SU-DHL-6 (cell line): Measurements from ENCODE around the gene MYOZ3.

Experiments used
- H2AFZ ChIP-seq: fragments of 200-600 bp; sonication (generic); 2 replicates; pipeline ENCODE4 v1.6.1; 2014; ENCODE audit warnings: low read depth, mild to moderate bottlenecking, moderate library complexity, mixed read lengths, antibody characterized with exemption, low read length; ENCODE audit not compliant: severe bottlenecking
- H3F3A ChIP-seq: fragments of 200-600 bp; shearing (Covaris generic); 2 replicates; pipeline ENCODE4 v1.6.0; 2016; ENCODE audit warnings: antibody characterized with exemption, mild to moderate bottlenecking; ENCODE audit not compliant: insufficient read depth
- H3K27ac ChIP-seq: fragments of 200-600 bp; sonication (generic); 2 replicates; pipeline ENCODE4 v1.5.1; 2016; ENCODE audit warnings: low read depth, mild to moderate bottlenecking, low read length, moderate library complexity, mixed read lengths
- H3K27me3 ChIP-seq: fragments of 200-600 bp; sonication (generic), shearing (Covaris generic); 2 replicates; pipeline ENCODE4 v1.6.0; 2014; ENCODE audit warnings: mild to moderate bottlenecking, low read length
- H3K36me3 ChIP-seq: fragments of 200-600 bp; sonication (generic); 2 replicates; pipeline ENCODE4 v1.6.1; 2014; ENCODE audit warnings: mild to moderate bottlenecking, low read length, mixed read lengths
- H3K4me2 ChIP-seq: fragments of 300-600, 200-600 bp; shearing (Covaris generic), sonication (generic); 2 replicates; pipeline ENCODE4 v1.6.0; 2014; ENCODE audit warnings: low read length, low read depth, mild to moderate bottlenecking; ENCODE audit not compliant: poor library complexity, severe bottlenecking
- H3K4me3 ChIP-seq: fragments of 200-600 bp; sonication (generic); 2 replicates; pipeline ENCODE4 v1.5.1; 2014; ENCODE audit warnings: antibody characterized with exemption, low read length, mild to moderate bottlenecking, mixed read lengths; ENCODE audit not compliant: insufficient read depth, poor library complexity, severe bottlenecking
- H3K79me2 ChIP-seq: fragments of 200-600 bp; sonication (generic); 2 replicates; pipeline ENCODE4 v1.6.1; 2014; ENCODE audit warnings: mild to moderate bottlenecking, low read length, moderate library complexity; ENCODE audit not compliant: insufficient read depth
- H3K9ac ChIP-seq: fragments of 200-600 bp; sonication (generic); 2 replicates; pipeline ENCODE4 v1.7.0; 2014; ENCODE audit warnings: mild to moderate bottlenecking, low read length
- H3K9me2 ChIP-seq: fragments of 200-600 bp; sonication (generic); replicated peaks from 2 replicates; pipeline ENCODE4 v1.6.1; 2014; ENCODE audit warnings: low read length; ENCODE audit not compliant: insufficient read depth
- H3K9me3 ChIP-seq: fragments of 200-600 bp; sonication (generic); 2 replicates; pipeline ENCODE4 v1.6.1; 2014; ENCODE audit warnings: low read length, mixed read lengths; ENCODE audit not compliant: insufficient read depth
- H4K20me1 ChIP-seq: fragments of 200-600 bp; sonication (generic); 2 replicates; pipeline ENCODE4 v1.6.1; 2014; ENCODE audit warnings: low read depth, mild to moderate bottlenecking, antibody characterized with exemption, low read length, moderate library complexity, mixed read lengths
- EZH2phosphoT487 ChIP-seq: fragments of 200-600 bp; sonication (generic), shearing (Covaris generic); conservative IDR thresholded peaks from 2 replicates; pipeline ENCODE4 v1.6.1; 2018; ENCODE audit warnings: mild to moderate bottlenecking, antibody characterized with exemption, low read length, moderate library complexity, mixed read lengths
- TF ChIP-seq, protein P1 (sequence below): fragments of 200-600 bp; sonication (generic); IDR thresholded peaks from one replicate; pipeline ENCODE4 v1.5.1; 2017; ENCODE audit warnings: antibody characterized with exemption, mild to moderate bottlenecking, low read length, moderate library complexity; ENCODE audit not compliant: insufficient read depth, poor library complexity, severe bottlenecking

MYOZ3 gene

DNA sequence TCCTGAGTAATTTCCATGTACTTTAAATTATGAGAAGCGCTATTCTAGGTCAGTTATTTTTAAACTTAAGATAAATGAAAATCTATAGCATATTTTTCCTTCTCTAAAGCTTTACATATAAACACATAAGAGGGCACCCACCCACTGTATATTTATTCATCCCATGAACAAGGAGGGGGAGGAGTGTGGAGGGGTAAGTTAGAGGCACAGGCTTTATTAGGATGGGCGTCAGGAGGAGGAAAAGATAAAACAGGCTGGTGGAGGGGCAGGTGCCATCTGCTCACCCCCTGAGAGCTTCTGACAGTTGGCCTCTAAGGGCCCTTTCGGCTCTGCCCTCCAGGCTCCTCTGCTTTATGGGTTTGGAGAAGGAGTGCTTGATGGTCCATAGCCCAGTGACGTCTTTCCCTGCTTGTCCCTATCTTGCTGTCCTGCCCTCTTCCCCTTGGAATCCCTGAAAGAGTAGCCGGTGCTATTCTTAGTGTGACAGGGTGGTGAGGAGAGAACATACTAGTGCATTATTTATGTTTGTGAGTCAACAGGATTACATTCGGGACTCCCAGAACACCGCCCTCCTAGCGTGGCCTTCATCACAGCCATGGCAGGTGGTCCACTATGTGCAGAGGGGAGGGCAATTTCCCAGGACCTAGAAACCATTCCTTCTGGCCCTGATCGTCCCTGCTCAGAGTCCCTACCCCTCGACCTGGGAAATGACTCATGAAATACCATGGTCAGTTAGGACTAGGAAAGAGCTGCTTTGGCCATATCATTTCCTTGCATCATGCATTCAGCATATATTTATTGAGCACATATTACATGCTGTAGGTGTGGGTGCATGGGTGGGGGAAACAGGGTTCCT lies 28.5 kb upstream of the MYOZ3 start:
- no peaks in the 10 kb centered on the region for H3K79me2 ChIP-seq
- H3K9me2 ChIP-seq: no peaks in the 10 kb centered on the region
- H3K4me3 ChIP-seq: no peak overlapping the region
- H4K20me1 ChIP-seq: no peaks in the 10 kb centered on the region
- no peaks in the 10 kb centered on the region for H3K9me3 ChIP-seq
- no peak overlapping the region for H3K9ac ChIP-seq
- no peak overlapping the region for H2AFZ ChIP-seq
- no peaks in the 10 kb centered on the region for H3K27me3 ChIP-seq
- TF ChIP-seq EZH2phosphoT487: no peak
- H3F3A ChIP-seq: no peaks in the 10 kb centered on the region
- no peak overlapping the region for H3K4me2 ChIP-seq
- H3K27ac ChIP-seq: no peak overlapping the region
- H3K36me3 ChIP-seq: no peaks in the 10 kb centered on the region

DNA sequence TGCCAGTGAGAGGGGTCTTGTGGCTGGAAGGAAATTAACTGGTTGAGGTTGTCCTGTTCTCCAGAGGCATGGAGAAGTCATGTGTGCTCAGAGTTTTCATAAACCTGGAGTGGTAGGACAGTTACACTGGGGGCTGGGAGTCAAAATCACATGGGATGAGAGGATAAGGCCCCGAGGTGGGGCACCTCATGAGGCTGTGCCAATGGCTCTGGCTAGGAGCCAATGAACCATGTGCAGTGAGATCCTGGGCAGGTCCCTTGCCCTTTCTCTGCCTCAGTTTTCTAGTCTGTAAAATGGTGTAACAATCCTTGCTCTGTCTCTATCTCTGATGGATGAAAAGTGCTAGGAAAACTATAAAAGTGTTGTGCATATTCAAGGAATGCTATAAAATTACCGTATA lies 27.6 kb upstream of the MYOZ3 start:
- TF ChIP-seq, protein P1, sequence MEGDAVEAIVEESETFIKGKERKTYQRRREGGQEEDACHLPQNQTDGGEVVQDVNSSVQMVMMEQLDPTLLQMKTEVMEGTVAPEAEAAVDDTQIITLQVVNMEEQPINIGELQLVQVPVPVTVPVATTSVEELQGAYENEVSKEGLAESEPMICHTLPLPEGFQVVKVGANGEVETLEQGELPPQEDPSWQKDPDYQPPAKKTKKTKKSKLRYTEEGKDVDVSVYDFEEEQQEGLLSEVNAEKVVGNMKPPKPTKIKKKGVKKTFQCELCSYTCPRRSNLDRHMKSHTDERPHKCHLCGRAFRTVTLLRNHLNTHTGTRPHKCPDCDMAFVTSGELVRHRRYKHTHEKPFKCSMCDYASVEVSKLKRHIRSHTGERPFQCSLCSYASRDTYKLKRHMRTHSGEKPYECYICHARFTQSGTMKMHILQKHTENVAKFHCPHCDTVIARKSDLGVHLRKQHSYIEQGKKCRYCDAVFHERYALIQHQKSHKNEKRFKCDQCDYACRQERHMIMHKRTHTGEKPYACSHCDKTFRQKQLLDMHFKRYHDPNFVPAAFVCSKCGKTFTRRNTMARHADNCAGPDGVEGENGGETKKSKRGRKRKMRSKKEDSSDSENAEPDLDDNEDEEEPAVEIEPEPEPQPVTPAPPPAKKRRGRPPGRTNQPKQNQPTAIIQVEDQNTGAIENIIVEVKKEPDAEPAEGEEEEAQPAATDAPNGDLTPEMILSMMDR: no peak
- TF ChIP-seq EZH2phosphoT487: no peak
- H3F3A ChIP-seq: no peaks in the 10 kb centered on the region
- no peaks in the 10 kb centered on the region for H3K9me3 ChIP-seq
- H3K79me2 ChIP-seq: no peaks in the 10 kb centered on the region
- no peak overlapping the region for H3K4me2 ChIP-seq
- no peak overlapping the region for H3K9ac ChIP-seq
- no peaks in the 10 kb centered on the region for H3K27me3 ChIP-seq
- H3K27ac ChIP-seq: no peak overlapping the region
- no peaks in the 10 kb centered on the region for H3K36me3 ChIP-seq
- no peak overlapping the region for H3K4me3 ChIP-seq
- no peaks in the 10 kb centered on the region for H3K9me2 ChIP-seq
- no peaks in the 10 kb centered on the region for H4K20me1 ChIP-seq
- H2AFZ ChIP-seq: no peak overlapping the region

DNA sequence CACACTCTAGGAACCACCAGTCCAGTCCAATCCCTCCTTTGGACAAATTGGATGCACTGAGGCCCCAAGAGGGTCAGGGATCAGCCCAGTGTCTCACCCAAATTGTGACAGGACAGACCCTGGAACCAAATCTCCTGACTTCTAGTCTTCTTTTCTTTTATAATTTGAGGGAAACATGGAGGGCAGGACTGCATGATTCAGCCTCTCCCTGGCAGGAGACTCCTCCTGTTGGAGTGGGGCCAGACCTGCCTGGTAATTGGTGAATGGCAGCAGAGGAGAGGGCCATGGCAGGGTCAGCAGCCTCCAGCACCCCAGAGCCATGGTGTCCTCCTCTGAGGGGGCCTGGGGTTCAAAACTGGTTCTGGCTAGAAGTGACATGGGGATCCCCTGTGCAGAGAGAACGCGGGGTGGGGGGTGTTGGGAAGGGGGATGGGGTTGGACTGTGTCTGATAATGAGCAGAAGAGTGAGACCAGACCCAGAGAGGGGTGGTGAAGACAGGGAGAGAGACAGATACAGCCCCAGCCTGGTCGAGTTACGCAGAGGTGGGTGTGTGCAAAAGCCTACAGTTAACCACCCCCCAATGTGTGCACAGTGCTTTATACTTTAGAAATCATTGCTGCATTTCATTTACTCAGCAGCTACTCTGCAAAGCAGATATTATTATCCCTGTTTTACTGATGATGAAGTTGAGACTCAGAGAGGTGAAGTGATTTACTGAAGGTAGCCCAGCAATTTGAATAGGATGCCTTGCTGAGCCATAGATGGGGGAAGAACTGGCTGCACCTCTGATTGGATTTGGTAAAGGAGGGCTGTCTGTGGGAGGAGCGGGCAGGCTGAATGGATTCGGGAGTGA lies 24.4 kb upstream of the MYOZ3 start:
- no peaks in the 10 kb centered on the region for H3K36me3 ChIP-seq
- H3K4me2 ChIP-seq: no peak overlapping the region
- H2AFZ ChIP-seq: no peak overlapping the region
- no peak for TF ChIP-seq EZH2phosphoT487
- TF ChIP-seq, protein P1: no peak
- H3K79me2 ChIP-seq: no peaks in the 10 kb centered on the region
- H3K4me3 ChIP-seq: no peak overlapping the region
- no peaks in the 10 kb centered on the region for H3K9me3 ChIP-seq
- H3F3A ChIP-seq: no peaks in the 10 kb centered on the region
- no peaks in the 10 kb centered on the region for H3K27me3 ChIP-seq
- H3K9me2 ChIP-seq: no peaks in the 10 kb centered on the region
- H4K20me1 ChIP-seq: no peaks in the 10 kb centered on the region
- no peak overlapping the region for H3K27ac ChIP-seq
- no peak overlapping the region for H3K9ac ChIP-seq
